HEK293T (cell line): ENCODE measurements around the gene REV1.

Source experiments
- FOXM1 ChIP-seq: fragments of 450-650 bp; IDR thresholded peaks from 2 replicates; pipeline ENCODE4 v1.6.1; 2017; ENCODE audit warnings: mild to moderate bottlenecking, borderline replicate concordance
- SP1 ChIP-seq: fragments of 450-650 bp; IDR thresholded peaks from 2 replicates; pipeline ENCODE4 v1.6.1; 2017

DNA sequence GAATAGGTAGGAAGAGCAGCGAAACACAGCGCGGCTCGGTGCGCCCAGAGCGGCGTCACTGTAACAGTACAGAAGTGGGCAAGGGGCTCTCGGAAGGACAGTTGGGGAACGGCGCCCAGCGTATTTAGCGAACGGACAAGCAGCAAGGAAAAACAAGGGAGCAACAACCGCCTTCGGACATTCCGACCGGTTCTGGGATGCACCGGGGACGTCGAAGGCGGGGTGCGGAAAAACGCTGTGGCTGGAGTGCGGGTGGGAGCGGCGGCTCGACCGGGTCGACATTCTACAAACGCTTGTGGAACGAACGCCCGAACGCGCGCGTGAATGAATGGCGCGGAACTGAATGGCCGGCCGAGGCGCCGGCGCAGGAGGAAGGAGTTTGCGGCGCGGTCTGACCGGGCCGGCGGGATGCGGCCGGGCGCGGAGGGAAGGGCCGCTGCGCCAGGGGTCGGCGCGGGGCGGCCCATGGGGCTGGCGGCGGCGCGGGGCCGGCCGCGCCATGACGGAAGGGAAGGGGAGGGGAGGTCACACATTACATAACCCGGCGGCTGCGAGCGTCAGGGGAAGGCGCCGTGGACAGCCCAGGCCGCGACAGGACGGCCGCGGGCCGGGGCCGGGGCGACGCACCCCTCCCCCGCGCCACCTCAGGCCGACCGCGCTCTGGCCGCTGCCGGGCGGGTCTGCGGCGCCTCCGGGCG, 605 bp downstream of the REV1 start:
- no peak for TF ChIP-seq SP1
- no peak for TF ChIP-seq FOXM1
